Neural cell (in vitro differentiated cells): ENCODE results near the gene PCNX4. TPM values are rescaled to one million over a fixed set of nuclear protein-coding genes. Genes with fewer than 3 reads are reported as not detected.

Experiments
- H2AFZ ChIP-seq: fragments of 200-600, 300-800 bp; sonication (generic), shearing (Covaris generic); 2 replicates; pipeline ENCODE4 v1.6.0; 2014; ENCODE audit warnings: low read depth, mild to moderate bottlenecking, antibody characterized with exemption, low read length, moderate library complexity
- H3F3A ChIP-seq: fragments of 200-600 bp; shearing (Covaris generic); 2 replicates; pipeline ENCODE4 v1.6.1; 2016; ENCODE audit warnings: mild to moderate bottlenecking, moderate library complexity, mixed read lengths, antibody characterized with exemption, low read length; ENCODE audit not compliant: insufficient read depth, poor library complexity, severe bottlenecking
- H3K27ac ChIP-seq: fragments of 200-600, 300-800 bp; sonication (generic), shearing (Covaris generic); 2 replicates; pipeline ENCODE4 v1.5.1; 2014; ENCODE audit warnings: mild to moderate bottlenecking, low read length, moderate library complexity
- H3K27me3 ChIP-seq: fragments of 300-800, 200-600 bp; sonication (generic), shearing (Covaris generic); 2 replicates; pipeline ENCODE4 v1.6.0; 2014; ENCODE audit warnings: mild to moderate bottlenecking, low read depth, low read length, moderate library complexity; ENCODE audit not compliant: insufficient read depth
- H3K36me3 ChIP-seq: fragments of 300-800, 200-600 bp; sonication (generic), shearing (Covaris generic); 2 replicates; pipeline ENCODE4 v1.5.1; 2014; ENCODE audit warnings: mild to moderate bottlenecking, antibody characterized with exemption, low read length, moderate library complexity; ENCODE audit not compliant: insufficient read depth
- H3K4me2 ChIP-seq: fragments of 300-800, 200-600 bp; sonication (generic), shearing (Covaris generic); 2 replicates; pipeline ENCODE4 v1.6.0; 2014; ENCODE audit warnings: mild to moderate bottlenecking, low read length
- H3K4me3 ChIP-seq: fragments of 300-800, 200-600 bp; sonication (generic), shearing (Covaris generic); 2 replicates; pipeline ENCODE4 v1.5.1; 2014; ENCODE audit warnings: mild to moderate bottlenecking, low read length, moderate library complexity
- H3K79me2 ChIP-seq: fragments of 200-600 bp; shearing (Covaris generic); replicated peaks from 2 replicates; pipeline ENCODE4 v1.6.0; 2014; ENCODE audit warnings: mild to moderate bottlenecking, low read length, moderate library complexity; ENCODE audit not compliant: insufficient read depth
- H3K9ac ChIP-seq: fragments of 300-800, 200-600 bp; sonication (generic), shearing (Covaris generic); 2 replicates; pipeline ENCODE4 v1.6.1; 2016; ENCODE audit warnings: mild to moderate bottlenecking, low read length, mixed read lengths
- H3K9me2 ChIP-seq: fragments of 200-600 bp; shearing (Covaris generic); 2 replicates; pipeline ENCODE4 v1.6.1; 2016; ENCODE audit warnings: mild to moderate bottlenecking, low read length, mixed read lengths; ENCODE audit not compliant: insufficient read depth
- H3K9me3 ChIP-seq: fragments of 200-600, 300-800 bp; sonication (generic), shearing (Covaris generic); 2 replicates; pipeline ENCODE4 v1.6.1; 2016; ENCODE audit warnings: mild to moderate bottlenecking, mixed run types, low read length, moderate library complexity, mixed read lengths
- H4K20me1 ChIP-seq: fragments of 200-600 bp; shearing (Covaris generic); 2 replicates; pipeline ENCODE4 v1.6.1; 2016; ENCODE audit warnings: mild to moderate bottlenecking, mixed run types; ENCODE audit not compliant: insufficient read depth
- CTCF ChIP-seq: fragments of 450-650 bp; IDR thresholded peaks from 2 replicates; pipeline ENCODE4 v1.5.1; 2014; ENCODE audit warnings: antibody characterized with exemption, mild to moderate bottlenecking, moderate library complexity; ENCODE audit not compliant: poor library complexity, severe bottlenecking
- EP300 ChIP-seq: fragments of 450-650 bp; conservative IDR thresholded peaks from 2 replicates; pipeline ENCODE4 v1.6.1; 2014; ENCODE audit warnings: antibody characterized with exemption, mild to moderate bottlenecking, moderate library complexity; ENCODE audit not compliant: poor library complexity, severe bottlenecking
- EZH2 ChIP-seq: fragments of 200-600, 300-800 bp; shearing (Covaris generic), sonication (generic); IDR thresholded peaks from 2 replicates; pipeline ENCODE4 v1.6.1; 2014; ENCODE audit warnings: antibody characterized with exemption, low read length, borderline replicate concordance, mild to moderate bottlenecking; ENCODE audit not compliant: insufficient read depth, poor library complexity, severe bottlenecking
- MXI1 ChIP-seq: fragments of 450-650 bp; conservative IDR thresholded peaks from 2 replicates; pipeline ENCODE4 v1.6.1; 2014; ENCODE audit warnings: antibody characterized with exemption, mild to moderate bottlenecking; ENCODE audit not compliant: poor library complexity, severe bottlenecking
- POLR2AphosphoS5 ChIP-seq: IDR thresholded peaks from 2 replicates; pipeline ENCODE4 v1.6.1; 2012
- RAD21 ChIP-seq: fragments of 450-650 bp; conservative IDR thresholded peaks from 2 replicates; pipeline ENCODE4 v1.6.1; 2014; ENCODE audit warnings: antibody characterized with exemption, mild to moderate bottlenecking, moderate library complexity
- REST ChIP-seq: IDR thresholded peaks from 2 replicates; pipeline ENCODE4 v1.6.1; 2012; ENCODE audit warnings: borderline replicate concordance
- SMC3 ChIP-seq: fragments of 450-650 bp; conservative IDR thresholded peaks from 2 replicates; pipeline ENCODE4 v1.6.1; 2014; ENCODE audit warnings: antibody characterized with exemption, mild to moderate bottlenecking, moderate library complexity; ENCODE audit not compliant: poor library complexity
- TAF1 ChIP-seq: IDR thresholded peaks from 2 replicates; pipeline ENCODE4 v1.6.1; 2012; ENCODE audit warnings: low read depth
- polyA plus RNA-seq: library from polyadenylated mRNA; depleted of rRNA; stranded (reverse); fragments of >200 nt; gene quantifications from 2 replicates; pipeline ENCODE4 v1.2.3, GENCODE V29; 2014

The PCNX4 gene
- polyA plus RNA-seq, 1 donor from 2014 or later = 117 TPM

GRCh38 chr14:60183138-60183537 lies 91.4 kb downstream of the PCNX4 start:
- Histone ChIP-seq H3K36me3 (no peaks in the 10 kb centered on the region), H2AFZ (no peak overlapping the region), H3K27me3 (no peaks in the 10 kb centered on the region), H3F3A (no peaks in the 10 kb centered on the region), H3K79me2 (no peaks in the 10 kb centered on the region), H3K27ac (no peak overlapping the region), H3K9ac (no peak overlapping the region), H3K9me3 (no peaks in the 10 kb centered on the region), H3K9me2 (no peaks in the 10 kb centered on the region), H3K4me2 (no peak overlapping the region), H3K4me3 (no peak overlapping the region), H4K20me1 (no peaks in the 10 kb centered on the region)
- no peak for TF ChIP-seq EZH2
- no peak for TF ChIP-seq CTCF
- TF ChIP-seq REST = no peak
- TF ChIP-seq EP300 = no peak

GRCh38 chr14:60183741-60184140 lies 92.0 kb downstream of the PCNX4 start:
- H3K9ac ChIP-seq = no peak overlapping the region
- TF ChIP-seq POLR2AphosphoS5 (no peak), CTCF (no peak), RAD21 (no peak), TAF1 (no peak), REST (no peak), EZH2 (no peak), MXI1 (no peak), SMC3 (no peak), EP300 (no peak)
- H3K79me2 ChIP-seq = no peaks in the 10 kb centered on the region
- H3K9me2 ChIP-seq = no peaks in the 10 kb centered on the region
- H3K36me3 ChIP-seq = no peaks in the 10 kb centered on the region
- no peaks in the 10 kb centered on the region for H4K20me1 ChIP-seq
- H2AFZ ChIP-seq = no peak overlapping the region
- no peak overlapping the region for H3K27ac ChIP-seq
- H3K4me3 ChIP-seq = no peak overlapping the region
- no peaks in the 10 kb centered on the region for H3K9me3 ChIP-seq
- H3K27me3 ChIP-seq = no peaks in the 10 kb centered on the region
- no peak overlapping the region for H3K4me2 ChIP-seq
- H3F3A ChIP-seq = no peaks in the 10 kb centered on the region
